GM23338 (cell line): Measurements from ENCODE around the gene SLC4A7. TPM values are rescaled to one million over a fixed set of nuclear protein-coding genes. Genes with fewer than 3 reads are reported as not detected.

ENCODE experiments used
- ATAC-seq: fragments of 200-7000 bp; cut with Tn5 transposase; 3 replicates; pipeline ENCODE4 v1.9.1; 2020
- DNase-seq: peaks from one replicate; pipeline ENCODE4 v3.0.0-alpha.2; 2015; ENCODE audit warnings: low spot score
- H2AFZ ChIP-seq: fragments of 200-600 bp; sonication (generic); 2 replicates; pipeline ENCODE4 v1.8.0; 2016; ENCODE audit warnings: antibody characterized with exemption, mild to moderate bottlenecking, moderate library complexity
- H3F3A ChIP-seq: fragments of 200-600 bp; sonication (generic); replicated peaks from 2 replicates; pipeline ENCODE4 v1.8.0; 2017; ENCODE audit warnings: antibody characterized with exemption, mixed run types, low read depth
- H3K27ac ChIP-seq: fragments of 200-600 bp; sonication (generic); 2 replicates; pipeline ENCODE4 v1.6.1; 2016; ENCODE audit warnings: low read depth
- H3K27me3 ChIP-seq: fragments of 200-600 bp; sonication (generic); 2 replicates; pipeline ENCODE4 v1.8.0; 2016; ENCODE audit warnings: mild to moderate bottlenecking, mixed run types, moderate library complexity; ENCODE audit not compliant: insufficient read depth
- H3K36me3 ChIP-seq: fragments of 200-600 bp; sonication (generic); 2 replicates; pipeline ENCODE4 v1.8.0; 2016; ENCODE audit warnings: mild to moderate bottlenecking; ENCODE audit not compliant: insufficient read depth
- H3K4me1 ChIP-seq: fragments of 200-600 bp; sonication (generic); 2 replicates; pipeline ENCODE4 v1.8.0; 2016; ENCODE audit warnings: mild to moderate bottlenecking, moderate library complexity; ENCODE audit not compliant: insufficient read depth
- H3K4me2 ChIP-seq: fragments of 200-600 bp; sonication (generic); 2 replicates; pipeline ENCODE4 v1.7.1; 2017; ENCODE audit warnings: mixed run types
- H3K4me3 ChIP-seq: fragments of 200-600 bp; sonication (generic); 2 replicates; pipeline ENCODE4 v1.6.1; 2016; ENCODE audit warnings: mixed run types
- H3K79me2 ChIP-seq: fragments of 200-600 bp; sonication (generic); replicated peaks from 2 replicates; pipeline ENCODE4 v1.8.0; 2017; ENCODE audit warnings: mild to moderate bottlenecking; ENCODE audit not compliant: insufficient read depth
- H3K9me2 ChIP-seq: fragments of 200-600 bp; sonication (generic); 2 replicates; pipeline ENCODE4 v1.8.0; 2017; ENCODE audit not compliant: insufficient read depth
- H4K20me1 ChIP-seq: fragments of 200-600 bp; sonication (generic); replicated peaks from 2 replicates; pipeline ENCODE4 v1.8.0; 2017; ENCODE audit warnings: mild to moderate bottlenecking; ENCODE audit not compliant: insufficient read depth
- H3K27ac Mint-ChIP-seq: 2 replicates; pipeline ENCODE4 v1.8.0; 2020; ENCODE audit warnings: inconsistent platforms, mild to moderate bottlenecking, moderate library complexity, mixed read lengths
- H3K27me3 Mint-ChIP-seq: 3 replicates; pipeline ENCODE4 v1.8.0; 2022; ENCODE audit warnings: low read depth, mild to moderate bottlenecking, moderate library complexity, mixed read lengths, inconsistent platforms; ENCODE audit not compliant: insufficient read depth, poor library complexity
- H3K36me3 Mint-ChIP-seq: 3 replicates; pipeline ENCODE4 v1.8.0; 2021; ENCODE audit warnings: low read depth, mild to moderate bottlenecking, inconsistent platforms, moderate library complexity, mixed read lengths
- H3K4me1 Mint-ChIP-seq: 3 replicates; pipeline ENCODE4 v1.8.0; 2020; ENCODE audit warnings: mild to moderate bottlenecking, inconsistent platforms, mixed read lengths
- H3K4me3 Mint-ChIP-seq: 3 replicates; pipeline ENCODE4 v1.8.0; 2021; ENCODE audit warnings: moderate library complexity, mild to moderate bottlenecking, inconsistent platforms, mixed read lengths
- H3K9me3 Mint-ChIP-seq: 3 replicates; pipeline ENCODE4 v1.8.0; 2020; ENCODE audit warnings: moderate library complexity, mild to moderate bottlenecking, inconsistent platforms, mixed read lengths
- CREB1 ChIP-seq: fragments of 250-450 bp; sonication (Bioruptor Pico); IDR thresholded peaks from 2 replicates; pipeline ENCODE4 v1.5.0; 2020; ENCODE audit warnings: low read depth, mild to moderate bottlenecking, moderate library complexity
- EZH2 ChIP-seq: fragments of 200-600 bp; sonication (generic); IDR thresholded peaks from one replicate; pipeline ENCODE4 v1.8.0; 2017; ENCODE audit warnings: antibody characterized with exemption, mild to moderate bottlenecking, low read depth; ENCODE audit not compliant: unreplicated experiment
- EZH2phosphoT487 ChIP-seq: fragments of 200-600 bp; sonication (generic); IDR thresholded peaks from one replicate; pipeline ENCODE4 v1.8.1; 2018; ENCODE audit warnings: antibody characterized with exemption; ENCODE audit not compliant: unreplicated experiment
- JUNB ChIP-seq: IDR thresholded peaks from one replicate; pipeline ENCODE4 v1.6.1; 2016; ENCODE audit warnings: antibody characterized with exemption; ENCODE audit not compliant: unreplicated experiment
- NANOG ChIP-seq: IDR thresholded peaks from 2 replicates; pipeline ENCODE4 v1.6.1; 2016; ENCODE audit warnings: antibody characterized with exemption, borderline replicate concordance
- POLR2AphosphoS5 ChIP-seq: IDR thresholded peaks from 2 replicates; pipeline ENCODE4 v1.6.1; 2016; ENCODE audit warnings: antibody characterized with exemption, low read depth
- STAT1 ChIP-seq: IDR thresholded peaks from one replicate; pipeline ENCODE4 v1.6.1; 2016; ENCODE audit warnings: antibody characterized with exemption; ENCODE audit not compliant: unreplicated experiment
- ZNF114 ChIP-seq: fragments of 250-450 bp; sonication (Bioruptor Pico); IDR thresholded peaks from 2 replicates; pipeline ENCODE4 v1.5.0; 2020; ENCODE audit warnings: mild to moderate bottlenecking, moderate library complexity
- ZNF331 ChIP-seq: fragments of 250-450 bp; sonication (Bioruptor Pico); IDR thresholded peaks from 2 replicates; pipeline ENCODE4 v1.5.0; 2020; ENCODE audit warnings: low read depth, mild to moderate bottlenecking, moderate library complexity
- polyA plus RNA-seq: library from polyadenylated mRNA; unstranded; fragments of >200 nt; fragmentation: Nextera tagmentation; extraction: Ambion mirVana; gene quantifications from 2 replicates; pipeline ENCODE4 v1.2.1, GENCODE V29; 2016
- total RNA-seq: library from RNA; depleted of rRNA; stranded (reverse); fragments of >200 nt; shearing (Covaris generic); gene quantifications from 2 replicates; pipeline ENCODE4 v1.2.3, GENCODE V29; 2014
- TF ChIP-seq, protein P1 (sequence below): fragments of 250-450 bp; sonication (Bioruptor Pico); IDR thresholded peaks from 2 replicates; pipeline ENCODE4 v1.5.0; 2020; ENCODE audit warnings: mild to moderate bottlenecking, moderate library complexity
- TF ChIP-seq, protein P2 (sequence below), 2 experiments: fragments of 200-600 bp in 1 of 2; sonication (generic) in 1 of 2; conservative IDR thresholded peaks; 2 replicates each; pipeline versions ENCODE4 v1.5.1 to v1.6.1; 2016 to 2017; ENCODE audit warnings: antibody characterized with exemption in 2 of 2, low read depth in 2 of 2, mild to moderate bottlenecking in 2 of 2, moderate library complexity in 1 of 2
- TF ChIP-seq, protein P3 (sequence below): IDR thresholded peaks from one replicate; pipeline ENCODE4 v1.6.1; 2018; ENCODE audit warnings: antibody characterized with exemption; ENCODE audit not compliant: unreplicated experiment
- TF ChIP-seq, protein P4 (sequence below): IDR thresholded peaks from 2 replicates; pipeline ENCODE4 v1.6.1; 2016; ENCODE audit warnings: antibody characterized with exemption

Gene SLC4A7
- total and polyA plus RNA-seq, 2 experiments from 2014 or later = 44.4 to 101 TPM

DNA sequence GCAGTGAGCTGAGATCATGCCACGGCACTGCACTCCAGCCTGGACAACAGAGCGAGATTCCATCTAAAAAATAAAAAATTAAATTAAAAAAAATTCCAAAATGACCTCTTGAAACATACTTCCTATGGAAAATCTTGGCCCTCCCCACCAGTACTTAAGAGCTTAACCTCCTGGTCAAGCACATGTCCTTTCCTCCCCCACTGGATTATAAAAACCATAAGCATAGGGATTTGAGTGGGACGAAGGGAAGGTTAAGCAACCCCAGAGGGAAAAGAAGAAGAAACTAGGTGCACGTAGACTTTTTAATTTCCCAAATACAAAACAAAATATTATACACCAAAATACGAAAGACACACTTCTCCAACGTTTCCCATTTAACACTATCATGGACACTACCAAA lies 25.3 kb downstream of the SLC4A7 start:
- Histone ChIP-seq H4K20me1 (peaks cover 44% of the 10 kb centered on the region; the same call in 1 of the 2 replicates), H3K9me2 (no peaks in the 10 kb centered on the region), H3K4me2 (no peak overlapping the region), H3F3A (no peaks in the 10 kb centered on the region), H3K36me3 (no peaks in the 10 kb centered on the region), H3K4me1 (peaks cover 30% of the 10 kb centered on the region), H3K79me2 (peaks cover 97% of the 10 kb centered on the region), H3K27ac (no peak overlapping the region), H3K4me3 (no peak overlapping the region), H3K27me3 (no peaks in the 10 kb centered on the region), H2AFZ (no peak overlapping the region)
- no peaks in the 10 kb centered on the region for H3K9me3 Mint-ChIP-seq
- no peak overlapping the region for H3K4me3 Mint-ChIP-seq
- TF ChIP-seq, protein P1, sequence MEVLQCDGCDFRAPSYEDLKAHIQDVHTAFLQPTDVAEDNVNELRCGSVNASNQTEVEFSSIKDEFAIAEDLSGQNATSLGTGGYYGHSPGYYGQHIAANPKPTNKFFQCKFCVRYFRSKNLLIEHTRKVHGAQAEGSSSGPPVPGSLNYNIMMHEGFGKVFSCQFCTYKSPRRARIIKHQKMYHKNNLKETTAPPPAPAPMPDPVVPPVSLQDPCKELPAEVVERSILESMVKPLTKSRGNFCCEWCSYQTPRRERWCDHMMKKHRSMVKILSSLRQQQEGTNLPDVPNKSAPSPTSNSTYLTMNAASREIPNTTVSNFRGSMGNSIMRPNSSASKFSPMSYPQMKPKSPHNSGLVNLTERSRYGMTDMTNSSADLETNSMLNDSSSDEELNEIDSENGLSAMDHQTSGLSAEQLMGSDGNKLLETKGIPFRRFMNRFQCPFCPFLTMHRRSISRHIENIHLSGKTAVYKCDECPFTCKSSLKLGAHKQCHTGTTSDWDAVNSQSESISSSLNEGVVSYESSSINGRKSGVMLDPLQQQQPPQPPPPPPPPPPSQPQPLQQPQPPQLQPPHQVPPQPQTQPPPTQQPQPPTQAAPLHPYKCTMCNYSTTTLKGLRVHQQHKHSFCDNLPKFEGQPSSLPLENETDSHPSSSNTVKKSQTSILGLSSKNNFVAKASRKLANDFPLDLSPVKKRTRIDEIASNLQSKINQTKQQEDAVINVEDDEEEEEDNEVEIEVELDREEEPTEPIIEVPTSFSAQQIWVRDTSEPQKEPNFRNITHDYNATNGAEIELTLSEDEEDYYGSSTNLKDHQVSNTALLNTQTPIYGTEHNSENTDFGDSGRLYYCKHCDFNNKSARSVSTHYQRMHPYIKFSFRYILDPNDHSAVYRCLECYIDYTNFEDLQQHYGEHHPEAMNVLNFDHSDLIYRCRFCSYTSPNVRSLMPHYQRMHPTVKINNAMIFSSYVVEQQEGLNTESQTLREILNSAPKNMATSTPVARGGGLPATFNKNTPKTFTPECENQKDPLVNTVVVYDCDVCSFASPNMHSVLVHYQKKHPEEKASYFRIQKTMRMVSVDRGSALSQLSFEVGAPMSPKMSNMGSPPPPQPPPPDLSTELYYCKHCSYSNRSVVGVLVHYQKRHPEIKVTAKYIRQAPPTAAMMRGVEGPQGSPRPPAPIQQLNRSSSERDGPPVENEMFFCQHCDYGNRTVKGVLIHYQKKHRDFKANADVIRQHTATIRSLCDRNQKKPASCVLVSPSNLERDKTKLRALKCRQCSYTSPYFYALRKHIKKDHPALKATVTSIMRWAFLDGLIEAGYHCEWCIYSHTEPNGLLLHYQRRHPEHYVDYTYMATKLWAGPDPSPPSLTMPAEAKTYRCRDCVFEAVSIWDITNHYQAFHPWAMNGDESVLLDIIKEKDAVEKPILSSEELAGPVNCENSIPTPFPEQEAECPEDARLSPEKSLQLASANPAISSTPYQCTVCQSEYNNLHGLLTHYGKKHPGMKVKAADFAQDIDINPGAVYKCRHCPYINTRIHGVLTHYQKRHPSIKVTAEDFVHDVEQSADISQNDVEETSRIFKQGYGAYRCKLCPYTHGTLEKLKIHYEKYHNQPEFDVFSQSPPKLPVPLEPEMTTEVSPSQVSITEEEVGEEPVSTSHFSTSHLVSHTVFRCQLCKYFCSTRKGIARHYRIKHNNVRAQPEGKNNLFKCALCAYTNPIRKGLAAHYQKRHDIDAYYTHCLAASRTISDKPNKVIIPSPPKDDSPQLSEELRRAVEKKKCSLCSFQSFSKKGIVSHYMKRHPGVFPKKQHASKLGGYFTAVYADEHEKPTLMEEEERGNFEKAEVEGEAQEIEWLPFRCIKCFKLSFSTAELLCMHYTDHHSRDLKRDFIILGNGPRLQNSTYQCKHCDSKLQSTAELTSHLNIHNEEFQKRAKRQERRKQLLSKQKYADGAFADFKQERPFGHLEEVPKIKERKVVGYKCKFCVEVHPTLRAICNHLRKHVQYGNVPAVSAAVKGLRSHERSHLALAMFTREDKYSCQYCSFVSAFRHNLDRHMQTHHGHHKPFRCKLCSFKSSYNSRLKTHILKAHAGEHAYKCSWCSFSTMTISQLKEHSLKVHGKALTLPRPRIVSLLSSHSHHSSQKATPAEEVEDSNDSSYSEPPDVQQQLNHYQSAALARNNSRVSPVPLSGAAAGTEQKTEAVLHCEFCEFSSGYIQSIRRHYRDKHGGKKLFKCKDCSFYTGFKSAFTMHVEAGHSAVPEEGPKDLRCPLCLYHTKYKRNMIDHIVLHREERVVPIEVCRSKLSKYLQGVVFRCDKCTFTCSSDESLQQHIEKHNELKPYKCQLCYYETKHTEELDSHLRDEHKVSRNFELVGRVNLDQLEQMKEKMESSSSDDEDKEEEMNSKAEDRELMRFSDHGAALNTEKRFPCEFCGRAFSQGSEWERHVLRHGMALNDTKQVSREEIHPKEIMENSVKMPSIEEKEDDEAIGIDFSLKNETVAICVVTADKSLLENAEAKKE (CRISPR knock-in tag) = no peak
- TF ChIP-seq, protein P2, sequence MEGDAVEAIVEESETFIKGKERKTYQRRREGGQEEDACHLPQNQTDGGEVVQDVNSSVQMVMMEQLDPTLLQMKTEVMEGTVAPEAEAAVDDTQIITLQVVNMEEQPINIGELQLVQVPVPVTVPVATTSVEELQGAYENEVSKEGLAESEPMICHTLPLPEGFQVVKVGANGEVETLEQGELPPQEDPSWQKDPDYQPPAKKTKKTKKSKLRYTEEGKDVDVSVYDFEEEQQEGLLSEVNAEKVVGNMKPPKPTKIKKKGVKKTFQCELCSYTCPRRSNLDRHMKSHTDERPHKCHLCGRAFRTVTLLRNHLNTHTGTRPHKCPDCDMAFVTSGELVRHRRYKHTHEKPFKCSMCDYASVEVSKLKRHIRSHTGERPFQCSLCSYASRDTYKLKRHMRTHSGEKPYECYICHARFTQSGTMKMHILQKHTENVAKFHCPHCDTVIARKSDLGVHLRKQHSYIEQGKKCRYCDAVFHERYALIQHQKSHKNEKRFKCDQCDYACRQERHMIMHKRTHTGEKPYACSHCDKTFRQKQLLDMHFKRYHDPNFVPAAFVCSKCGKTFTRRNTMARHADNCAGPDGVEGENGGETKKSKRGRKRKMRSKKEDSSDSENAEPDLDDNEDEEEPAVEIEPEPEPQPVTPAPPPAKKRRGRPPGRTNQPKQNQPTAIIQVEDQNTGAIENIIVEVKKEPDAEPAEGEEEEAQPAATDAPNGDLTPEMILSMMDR (conservative IDR thresholded peaks at IDR 0.05; ENCODE audit: low read depth in 2 of 2) = no peak
- no peak for TF ChIP-seq ZNF114 (CRISPR knock-in tag)
- TF ChIP-seq POLR2AphosphoS5 = no peak
- no peak for TF ChIP-seq JUNB
- TF ChIP-seq STAT1 = no peak
- TF ChIP-seq CREB1 = no peak
- no peak for TF ChIP-seq EZH2phosphoT487
- TF ChIP-seq EZH2 = no peak
- TF ChIP-seq, protein P3, sequence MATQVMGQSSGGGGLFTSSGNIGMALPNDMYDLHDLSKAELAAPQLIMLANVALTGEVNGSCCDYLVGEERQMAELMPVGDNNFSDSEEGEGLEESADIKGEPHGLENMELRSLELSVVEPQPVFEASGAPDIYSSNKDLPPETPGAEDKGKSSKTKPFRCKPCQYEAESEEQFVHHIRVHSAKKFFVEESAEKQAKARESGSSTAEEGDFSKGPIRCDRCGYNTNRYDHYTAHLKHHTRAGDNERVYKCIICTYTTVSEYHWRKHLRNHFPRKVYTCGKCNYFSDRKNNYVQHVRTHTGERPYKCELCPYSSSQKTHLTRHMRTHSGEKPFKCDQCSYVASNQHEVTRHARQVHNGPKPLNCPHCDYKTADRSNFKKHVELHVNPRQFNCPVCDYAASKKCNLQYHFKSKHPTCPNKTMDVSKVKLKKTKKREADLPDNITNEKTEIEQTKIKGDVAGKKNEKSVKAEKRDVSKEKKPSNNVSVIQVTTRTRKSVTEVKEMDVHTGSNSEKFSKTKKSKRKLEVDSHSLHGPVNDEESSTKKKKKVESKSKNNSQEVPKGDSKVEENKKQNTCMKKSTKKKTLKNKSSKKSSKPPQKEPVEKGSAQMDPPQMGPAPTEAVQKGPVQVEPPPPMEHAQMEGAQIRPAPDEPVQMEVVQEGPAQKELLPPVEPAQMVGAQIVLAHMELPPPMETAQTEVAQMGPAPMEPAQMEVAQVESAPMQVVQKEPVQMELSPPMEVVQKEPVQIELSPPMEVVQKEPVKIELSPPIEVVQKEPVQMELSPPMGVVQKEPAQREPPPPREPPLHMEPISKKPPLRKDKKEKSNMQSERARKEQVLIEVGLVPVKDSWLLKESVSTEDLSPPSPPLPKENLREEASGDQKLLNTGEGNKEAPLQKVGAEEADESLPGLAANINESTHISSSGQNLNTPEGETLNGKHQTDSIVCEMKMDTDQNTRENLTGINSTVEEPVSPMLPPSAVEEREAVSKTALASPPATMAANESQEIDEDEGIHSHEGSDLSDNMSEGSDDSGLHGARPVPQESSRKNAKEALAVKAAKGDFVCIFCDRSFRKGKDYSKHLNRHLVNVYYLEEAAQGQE = no peak
- TF ChIP-seq ZNF331 = no peak
- TF ChIP-seq NANOG = no peak
- TF ChIP-seq, protein P4, sequence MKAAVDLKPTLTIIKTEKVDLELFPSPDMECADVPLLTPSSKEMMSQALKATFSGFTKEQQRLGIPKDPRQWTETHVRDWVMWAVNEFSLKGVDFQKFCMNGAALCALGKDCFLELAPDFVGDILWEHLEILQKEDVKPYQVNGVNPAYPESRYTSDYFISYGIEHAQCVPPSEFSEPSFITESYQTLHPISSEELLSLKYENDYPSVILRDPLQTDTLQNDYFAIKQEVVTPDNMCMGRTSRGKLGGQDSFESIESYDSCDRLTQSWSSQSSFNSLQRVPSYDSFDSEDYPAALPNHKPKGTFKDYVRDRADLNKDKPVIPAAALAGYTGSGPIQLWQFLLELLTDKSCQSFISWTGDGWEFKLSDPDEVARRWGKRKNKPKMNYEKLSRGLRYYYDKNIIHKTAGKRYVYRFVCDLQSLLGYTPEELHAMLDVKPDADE = no peak
- DNase-seq = no peak
- ATAC-seq = no peak
- peaks cover 2% of the 10 kb centered on the region for H3K27me3 Mint-ChIP-seq
- H3K36me3 Mint-ChIP-seq = peaks cover 23% of the 10 kb centered on the region
- H3K27ac Mint-ChIP-seq = no peak overlapping the region
- peaks cover 48% of the 10 kb centered on the region; the same call in 2 of the 3 replicates for H3K4me1 Mint-ChIP-seq
